CD4-positive, alpha-beta T cell treated with Interleukin-10 for 1 hour (primary cell): Measurements from ENCODE around the gene UBAC2.
A peak's percentile ranks its signal among the peaks of the same experiment; 100 is the strongest.

Experiments
- DNase-seq: peaks from one replicate; pipeline ENCODE4 v3.0.0-alpha.2; 2020

UBAC2 gene

DNA sequence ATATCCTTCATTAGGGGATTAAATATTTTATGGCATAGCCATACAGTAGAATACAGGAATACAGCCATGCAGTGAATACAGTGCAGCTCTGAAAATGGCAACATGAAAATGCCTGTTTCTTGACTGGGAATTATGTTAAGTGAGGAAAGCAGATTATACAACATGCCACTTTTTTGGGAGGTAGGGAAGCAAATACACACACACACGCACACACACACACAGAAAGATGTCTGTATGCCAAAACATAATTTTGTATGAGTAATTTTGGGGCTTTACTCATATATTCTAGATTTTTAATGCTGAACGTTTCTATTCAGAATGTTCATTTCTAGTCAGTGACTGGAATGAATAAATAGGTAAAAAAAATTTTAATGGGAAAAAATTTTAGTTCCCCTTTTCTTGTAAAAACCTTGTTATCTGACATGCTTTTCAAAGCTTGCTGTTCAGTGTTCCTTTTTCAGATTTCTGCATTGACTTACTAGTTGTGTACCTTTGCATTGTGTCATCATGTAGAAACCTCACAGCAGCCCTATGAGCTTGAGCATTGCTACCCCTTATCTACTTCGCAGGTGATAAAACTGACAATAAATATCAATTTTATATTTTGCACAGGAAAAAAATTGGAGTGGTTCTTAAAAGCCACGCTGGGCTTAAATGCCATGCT, 98.7 kb downstream of the UBAC2 start:
- no peak for DNase-seq

DNA sequence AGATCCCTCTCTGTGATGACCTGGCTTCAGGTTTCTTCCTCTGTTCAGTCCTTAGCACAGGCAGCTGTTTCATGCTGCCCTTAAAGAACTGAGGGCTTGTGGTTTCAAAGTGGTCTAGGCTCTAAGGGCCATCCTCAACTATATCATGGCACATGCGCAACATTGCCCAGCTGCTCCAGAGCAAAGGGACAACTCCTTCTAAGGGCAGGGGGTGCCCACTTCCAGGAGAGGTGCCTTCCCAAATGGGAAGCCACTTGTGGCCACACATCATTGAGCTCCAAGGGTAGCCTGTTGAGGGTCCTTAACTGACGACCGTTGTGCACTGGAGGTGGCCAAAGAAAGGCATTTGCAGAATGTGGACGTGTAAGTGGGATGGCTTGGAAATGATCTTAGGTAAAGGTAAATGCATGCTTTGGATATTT, 99.3 kb downstream of the UBAC2 start:
- DNase-seq: no peak

DNA sequence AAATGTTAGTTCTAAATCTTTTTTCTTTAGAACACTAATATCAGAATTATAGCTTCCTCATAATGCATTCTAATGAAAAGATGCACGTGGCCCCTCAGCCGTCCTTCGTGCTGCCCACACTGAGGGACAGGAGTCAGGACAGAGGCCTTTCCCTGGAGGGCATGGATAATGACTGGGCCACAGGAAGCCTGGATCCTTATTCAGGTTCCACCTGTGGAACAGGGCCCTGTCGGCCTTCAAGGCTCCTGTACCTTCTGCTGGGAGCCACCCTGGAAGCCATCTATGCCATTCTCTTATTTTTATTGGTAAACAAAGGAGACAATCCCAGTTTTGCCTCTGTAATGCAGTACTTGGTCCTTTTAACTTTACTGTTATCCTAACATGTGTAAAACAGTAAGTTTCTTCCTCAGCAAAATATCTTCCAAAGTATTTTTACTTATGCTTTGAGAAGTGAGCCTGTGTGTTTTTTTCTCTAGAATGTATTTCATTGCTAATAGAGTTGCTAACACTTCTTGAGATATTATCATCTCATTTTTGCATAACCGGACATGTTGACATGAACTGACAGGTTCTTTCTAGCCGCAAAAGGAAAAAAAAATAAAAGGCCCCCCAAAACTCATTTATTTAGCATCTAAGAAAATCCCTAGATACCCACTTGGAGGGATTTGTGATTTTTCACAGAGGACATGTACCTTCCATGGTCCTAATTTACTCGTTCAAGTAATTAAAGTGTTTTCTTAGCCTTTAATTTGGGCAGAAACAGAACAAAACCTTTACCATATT, 100.6 kb downstream of the UBAC2 start:
- DNase-seq: no peak

DNA sequence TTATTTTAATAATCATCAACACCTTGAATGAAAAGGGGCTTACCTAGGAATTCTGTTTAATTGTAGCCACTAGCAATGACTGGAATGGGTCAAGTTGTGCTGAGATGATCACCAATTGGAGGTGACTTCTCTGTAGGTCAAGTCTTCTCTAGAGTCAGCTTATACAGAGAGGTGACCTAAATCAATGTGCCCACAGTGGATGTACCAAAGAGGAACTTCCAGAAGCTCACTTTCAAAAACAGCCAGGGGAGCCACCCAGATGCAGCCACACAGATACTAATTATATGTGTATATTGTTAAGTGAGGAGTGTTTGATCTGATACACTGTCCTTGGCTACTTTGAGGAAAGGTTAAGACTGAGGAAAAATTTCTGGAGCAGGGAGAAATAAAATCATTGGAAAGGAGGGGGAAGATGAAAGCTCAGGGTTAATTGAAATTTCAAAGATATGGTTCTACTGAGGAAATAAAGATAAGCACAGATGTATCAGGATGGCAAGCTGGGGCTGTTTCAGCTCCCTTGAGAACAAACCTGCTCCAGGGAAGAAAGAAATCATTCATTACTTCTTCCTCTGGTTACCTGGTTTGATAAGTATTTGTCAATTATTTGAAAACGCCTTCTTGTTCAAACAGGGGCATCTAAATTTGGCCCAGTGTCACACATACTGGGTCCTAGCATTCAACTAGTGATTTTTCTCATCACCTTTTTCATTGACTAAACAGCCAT, 101.4 kb downstream of the UBAC2 start:
- no peak for DNase-seq

DNA sequence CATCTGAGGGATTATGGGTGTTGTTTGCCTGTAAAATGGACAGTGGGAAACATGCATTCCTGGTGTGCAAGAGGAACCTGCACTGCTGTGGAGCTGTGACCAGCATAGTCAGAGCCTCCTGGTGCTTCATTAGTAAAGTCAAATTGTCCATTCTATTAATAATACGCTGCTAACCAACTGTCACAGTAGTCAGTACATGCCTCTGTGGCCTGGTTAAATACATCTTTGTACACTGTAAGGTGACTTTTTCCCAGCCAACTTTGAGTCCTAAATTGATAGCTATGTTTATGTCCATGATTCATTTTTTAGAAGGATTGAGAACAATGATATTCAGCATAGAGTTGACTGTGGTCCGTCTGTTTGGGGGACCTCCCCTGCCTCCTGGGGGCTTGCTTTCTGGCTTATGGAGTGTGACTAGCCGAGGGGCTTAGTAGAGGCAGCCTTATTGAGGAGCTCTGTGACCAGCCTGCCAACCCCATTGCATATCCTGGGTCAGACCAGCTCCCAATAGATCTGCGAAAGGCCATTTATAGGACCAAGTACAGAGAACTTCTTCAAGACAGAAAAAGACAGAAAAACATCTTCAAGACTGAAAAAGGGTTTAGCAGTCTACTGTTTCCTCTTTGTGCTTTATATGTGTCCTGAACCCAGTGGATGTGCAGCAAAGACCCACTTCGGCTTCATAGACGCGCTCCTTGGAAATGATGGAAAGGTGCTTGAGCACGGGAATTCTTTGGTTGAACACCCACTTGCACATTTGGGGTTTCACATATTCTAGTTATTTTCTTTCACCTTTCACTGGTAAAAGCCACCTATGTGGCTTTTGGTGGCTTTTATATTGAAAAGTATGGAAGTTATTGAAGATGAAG, 102.2 kb downstream of the UBAC2 start:
- DNase-seq: no peak

DNA sequence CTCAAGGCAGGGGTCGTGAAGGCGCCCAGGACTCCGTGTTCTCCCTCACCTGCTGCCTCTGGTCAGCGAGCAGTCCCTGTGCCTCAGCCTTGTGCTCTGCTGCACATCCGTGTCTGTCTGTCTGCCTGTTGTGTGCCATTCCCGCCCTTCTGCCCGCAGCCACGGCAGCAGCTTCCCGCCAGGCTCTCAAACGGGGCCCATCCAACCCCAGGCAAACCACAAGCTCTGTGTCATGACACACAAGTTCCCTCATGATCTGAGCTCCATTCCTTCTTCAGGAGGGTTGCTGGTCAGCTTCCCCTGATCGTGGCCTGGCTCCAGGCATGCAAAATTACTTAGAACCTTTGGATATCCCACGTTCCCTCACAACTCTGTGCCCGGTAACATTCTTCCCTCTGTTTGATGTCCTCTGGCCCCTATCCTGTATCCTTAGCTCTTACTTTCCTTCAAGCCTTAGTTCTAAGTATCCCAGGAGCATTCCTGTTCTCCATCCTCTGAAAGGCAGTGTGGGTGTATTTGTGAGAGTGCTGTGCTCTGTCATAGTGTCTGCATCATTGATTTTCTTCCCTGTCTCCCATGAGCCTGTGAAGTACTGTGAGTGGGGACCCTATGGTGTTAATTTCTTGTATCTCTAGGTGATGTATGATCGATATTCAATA, 103.3 kb downstream of the UBAC2 start:
- peak; percentile 69 for DNase-seq

DNA sequence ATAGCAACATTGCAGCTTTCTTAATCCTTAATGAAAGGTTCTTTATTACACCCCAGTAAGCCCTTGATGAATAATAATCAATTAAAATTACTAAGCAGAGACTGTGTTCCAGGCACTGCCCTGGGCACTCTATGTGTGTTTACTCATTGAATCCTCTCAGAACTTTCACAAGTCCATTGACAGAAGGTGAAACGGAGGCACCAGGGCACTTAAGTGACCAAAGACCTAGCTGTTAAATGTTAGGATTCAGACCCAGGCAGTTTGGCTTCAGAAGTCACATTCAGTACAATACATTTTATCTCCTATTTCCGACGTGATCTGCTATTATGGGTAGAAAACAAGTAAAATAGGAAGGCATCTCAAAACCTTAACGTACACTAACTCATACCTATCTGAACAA, 103.9 kb downstream of the UBAC2 start:
- no peak for DNase-seq

DNA sequence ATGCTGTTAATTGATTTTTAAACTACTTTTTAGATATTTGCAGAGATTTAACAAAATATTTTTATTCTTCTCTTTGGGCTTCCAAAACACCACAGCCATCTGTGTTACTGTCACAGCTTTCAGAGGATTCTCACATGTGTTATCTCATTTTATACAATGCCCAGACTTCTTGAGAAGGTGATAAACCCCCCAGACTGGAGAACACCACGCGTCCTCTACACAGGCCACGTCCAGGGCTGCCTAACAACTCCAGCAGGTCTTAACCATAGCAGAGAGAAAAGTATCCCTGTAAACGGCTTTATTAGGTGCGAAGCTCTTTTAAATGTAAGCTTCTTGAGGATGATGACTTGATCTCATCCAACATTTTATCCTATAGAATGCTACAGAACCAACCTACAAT, 104.5 kb downstream of the UBAC2 start:
- DNase-seq: no peak

DNA sequence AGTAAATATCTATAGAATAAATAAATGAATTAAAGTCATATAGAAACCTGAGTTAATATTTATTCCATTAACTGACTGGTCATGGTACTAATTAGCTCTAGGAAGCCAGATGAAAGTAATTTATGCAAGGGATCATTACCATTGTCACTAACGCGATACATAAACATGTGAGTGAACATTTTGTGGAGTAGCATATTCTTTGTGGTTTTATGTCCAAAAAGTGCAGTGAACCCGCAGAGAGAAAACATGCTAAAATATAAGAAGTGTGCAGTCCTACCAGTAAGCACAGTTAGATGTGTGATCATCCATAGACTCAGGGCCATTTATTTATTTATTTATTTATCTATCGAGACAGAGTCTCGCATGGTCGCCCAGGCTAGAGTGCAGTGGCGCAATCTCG, 104.9 kb downstream of the UBAC2 start:
- DNase-seq: no peak

DNA sequence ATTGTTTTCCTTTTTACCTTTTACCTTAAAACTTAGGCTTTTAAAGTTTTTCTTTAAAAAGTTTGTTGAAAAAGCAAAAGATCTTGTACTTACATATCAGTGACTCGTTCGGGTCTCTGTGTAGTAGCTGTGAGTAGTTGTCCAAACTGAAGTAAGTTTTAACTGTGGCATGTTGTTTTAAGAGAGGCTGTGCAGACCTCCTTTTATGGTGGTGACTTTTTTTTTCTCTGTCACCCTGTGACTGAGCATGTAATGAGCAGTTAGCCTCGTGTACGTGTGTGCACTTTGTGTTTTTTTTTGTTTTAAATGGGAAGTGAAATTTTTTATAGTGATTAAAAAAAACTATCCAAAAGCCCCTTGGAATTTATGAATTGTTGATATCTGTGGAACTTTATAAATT, 106.6 kb downstream of the UBAC2 start, which contains the start of gene GPR183:
GPR183 (minus strand) TSS at position 153 of the 400 bp plus-strand sequence. CDS start 11,254 bp downstream, outside the sequence.
- peak; percentile 84 for DNase-seq

DNA sequence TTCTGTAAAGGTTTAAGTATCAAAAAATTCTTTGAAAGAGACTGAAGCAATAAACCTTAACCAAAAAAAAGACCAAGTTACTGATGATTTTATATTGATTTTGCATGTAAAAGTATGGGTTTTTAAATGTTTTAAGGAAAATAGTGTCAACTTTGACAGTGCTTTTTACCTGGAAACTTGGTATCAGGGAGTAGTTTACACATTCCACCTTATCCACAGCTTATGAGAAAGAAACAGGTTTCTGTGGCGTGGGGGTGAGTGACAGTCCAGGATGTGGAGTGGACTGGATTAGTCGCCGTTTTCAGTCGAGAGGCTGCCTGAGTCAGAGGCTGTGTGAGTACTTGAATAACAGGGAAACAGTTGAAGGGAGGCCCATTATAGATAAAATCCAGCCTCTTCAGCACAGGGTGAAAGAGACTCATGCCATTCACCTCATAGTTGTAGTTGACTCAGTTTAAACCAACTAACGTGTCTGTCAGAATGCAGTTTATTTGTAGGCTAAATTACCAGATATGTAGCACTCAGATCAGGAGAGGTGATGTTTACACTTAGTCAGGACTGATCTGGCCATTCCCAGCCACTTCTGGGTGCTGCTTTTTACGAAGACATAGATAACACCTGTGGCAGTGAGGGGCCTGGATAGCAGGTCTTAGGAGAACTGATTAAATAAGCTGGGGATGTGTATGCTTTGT, 107.1 kb downstream of the UBAC2 start:
- no peak for DNase-seq

DNA sequence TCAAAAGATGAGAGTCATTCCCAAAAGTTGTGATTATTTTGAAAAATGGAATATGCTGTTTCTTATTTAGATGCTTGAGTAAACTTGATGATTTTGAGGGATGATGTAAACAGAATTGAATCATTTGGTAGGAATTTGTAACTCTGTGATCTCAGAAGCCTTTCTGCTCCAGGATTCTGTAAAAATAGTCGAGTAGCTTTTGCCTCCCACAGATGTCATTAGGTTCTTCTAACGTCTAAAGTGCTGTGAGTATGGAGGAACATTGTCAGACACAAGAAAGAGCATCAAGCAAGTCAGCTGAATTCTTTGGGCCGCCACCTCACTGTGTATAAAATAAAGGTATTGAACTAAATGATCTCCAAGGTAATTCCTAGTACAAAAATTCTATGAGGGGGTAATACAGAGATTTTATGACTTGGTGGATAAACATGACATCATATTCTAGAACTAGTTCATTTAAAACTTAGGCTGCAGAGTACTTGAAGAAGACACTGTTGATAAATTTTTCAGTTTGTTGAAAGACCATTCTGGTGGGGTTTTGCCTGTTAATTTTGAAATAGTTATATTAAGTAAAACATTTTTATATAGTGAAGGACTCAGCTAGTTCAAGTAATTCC, 107.9 kb downstream of the UBAC2 start:
- no peak for DNase-seq

DNA sequence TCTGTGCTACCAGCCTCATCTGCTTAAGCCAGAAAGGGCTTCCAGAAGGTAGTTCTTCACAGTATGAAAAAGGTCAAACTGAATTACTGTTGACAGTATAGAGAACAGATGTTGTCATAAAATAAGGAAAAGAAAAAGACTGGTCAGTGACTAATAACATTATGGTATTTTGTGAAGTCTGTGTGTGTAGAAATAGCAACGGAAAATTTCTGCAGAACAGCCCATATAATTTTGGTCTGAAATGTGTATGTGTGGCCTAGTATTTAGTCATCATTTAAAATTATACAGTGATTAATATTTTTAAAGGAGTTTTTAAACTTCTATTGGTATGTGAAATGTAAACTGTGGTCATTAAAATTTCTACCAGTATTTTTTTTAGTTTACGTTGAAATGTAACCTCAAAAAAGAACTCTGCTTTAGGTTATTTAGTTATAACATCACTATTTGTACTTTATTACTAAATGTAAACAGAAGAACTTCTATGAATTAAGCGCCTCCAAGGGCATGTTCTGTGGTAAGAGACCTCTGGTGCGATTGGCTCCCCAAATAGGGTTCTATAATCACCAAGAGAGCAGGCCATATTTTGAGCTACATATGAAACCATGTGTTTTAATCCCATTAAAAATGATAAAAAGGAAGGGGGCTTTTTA, 109.9 kb downstream of the UBAC2 start:
- no peak for DNase-seq

DNA sequence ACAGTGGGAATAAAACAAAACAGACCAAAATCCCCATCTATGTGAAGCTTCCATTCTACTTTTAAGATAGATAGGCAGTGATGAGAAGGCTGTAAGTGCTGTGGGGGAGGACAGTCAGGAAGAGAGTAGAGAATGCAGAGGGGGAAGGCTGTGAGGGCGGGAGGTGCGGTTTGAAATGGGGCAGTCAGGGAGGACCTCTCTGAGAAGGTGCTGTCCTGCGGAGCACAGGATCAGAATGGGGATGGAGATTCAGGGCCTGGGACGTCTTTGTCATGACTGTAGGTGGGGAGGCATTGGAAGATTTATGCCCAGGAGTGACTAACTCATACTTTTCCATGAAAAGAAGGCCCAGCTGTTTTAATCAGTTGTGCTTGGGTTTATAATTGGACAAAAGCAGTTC, 110.5 kb downstream of the UBAC2 start:
- DNase-seq: peak; percentile 41

DNA sequence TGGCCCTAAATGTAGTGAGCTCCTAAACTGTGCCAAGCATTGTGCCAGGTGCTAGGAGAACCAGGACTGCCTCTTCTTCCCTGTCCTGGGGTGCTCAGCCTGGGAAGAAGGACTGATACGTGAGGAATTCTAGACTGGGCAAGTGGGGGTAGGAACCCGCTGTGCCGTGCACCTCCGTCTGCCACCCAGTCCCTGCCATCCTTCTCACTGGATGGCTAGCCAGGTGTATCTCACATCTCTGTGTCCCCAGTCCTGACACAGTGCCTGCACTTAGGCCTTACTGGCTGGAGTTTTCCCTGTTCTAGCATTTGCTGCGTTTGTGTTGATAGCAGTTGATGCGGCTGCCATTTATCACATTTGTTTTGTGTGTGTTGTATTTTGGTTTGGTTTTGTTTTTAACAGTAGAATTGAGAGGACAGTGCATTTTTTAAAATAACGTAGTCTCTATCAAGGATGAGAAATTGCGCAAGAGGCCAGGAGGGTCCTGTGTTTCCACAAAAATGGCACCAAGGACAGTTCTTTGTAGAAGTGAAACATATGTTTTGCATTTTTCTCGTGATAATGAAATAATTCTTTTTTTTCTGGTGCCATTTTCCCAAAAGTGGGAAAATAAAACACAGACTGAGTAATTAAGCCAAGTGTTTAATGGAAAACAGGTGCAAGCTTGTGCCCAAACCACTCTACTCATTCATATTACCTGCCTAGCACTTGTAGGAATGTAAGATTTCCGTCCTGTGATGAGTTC, 111.3 kb downstream of the UBAC2 start:
- no peak for DNase-seq

DNA sequence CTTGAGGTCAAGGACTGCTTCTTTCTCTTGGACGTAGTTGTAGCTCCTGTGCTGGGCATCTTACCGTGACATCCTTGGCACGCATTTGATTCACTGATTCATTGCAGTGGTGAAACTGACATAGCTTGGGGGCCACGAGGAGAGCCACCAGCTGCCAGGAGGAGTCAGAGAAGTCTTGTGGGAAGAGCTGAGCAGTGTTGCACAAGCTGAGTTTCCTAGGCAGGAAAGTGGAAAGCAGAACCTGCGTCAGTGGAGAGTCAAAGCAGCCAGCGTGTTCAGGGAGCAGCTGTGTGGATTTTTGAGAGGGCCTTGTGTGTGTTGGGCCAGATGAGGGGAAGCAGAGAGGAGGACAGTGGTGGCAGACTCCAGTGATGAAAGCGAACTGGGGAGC, 111.8 kb downstream of the UBAC2 start:
- DNase-seq: peak; percentile 34

DNA sequence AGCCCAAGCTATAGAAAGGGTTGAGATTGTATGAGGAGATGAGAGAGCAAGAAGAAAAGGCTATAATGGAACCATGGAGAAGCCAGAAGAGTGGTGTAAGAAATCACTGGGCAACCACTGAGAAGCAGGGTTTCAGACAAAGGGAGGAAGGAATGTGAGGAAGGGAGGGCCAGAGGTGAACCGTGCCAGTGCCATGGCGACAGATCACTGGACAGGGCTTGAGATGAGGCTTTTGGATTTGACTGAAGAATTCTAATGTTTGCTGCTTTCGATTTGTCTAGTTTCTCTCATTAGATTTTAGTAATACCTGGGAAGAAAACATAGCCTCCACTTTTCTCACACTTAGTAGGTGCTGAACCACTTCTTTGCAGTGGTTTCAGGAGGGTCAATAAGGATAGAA, 112.8 kb downstream of the UBAC2 start:
- DNase-seq: peak; percentile 19

DNA sequence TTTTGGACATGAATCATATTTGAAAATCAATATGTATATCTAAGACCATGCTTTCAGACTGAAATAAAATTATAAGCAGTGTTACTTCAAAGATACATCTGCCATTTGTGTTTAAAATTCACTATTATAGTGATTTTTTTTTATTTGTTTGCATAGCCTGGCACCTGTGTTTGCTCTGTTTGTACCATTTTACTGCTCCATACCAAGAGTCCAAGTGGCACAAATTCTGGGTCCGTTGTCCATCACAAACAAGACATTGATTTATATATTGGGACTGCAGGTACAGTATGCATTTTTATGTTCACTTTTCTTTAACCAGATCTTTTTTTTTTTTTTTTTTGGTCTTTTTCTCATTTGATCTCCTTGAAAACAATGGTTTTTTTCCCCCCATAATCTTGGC, 113.3 kb downstream of the UBAC2 start:
- no peak for DNase-seq

DNA sequence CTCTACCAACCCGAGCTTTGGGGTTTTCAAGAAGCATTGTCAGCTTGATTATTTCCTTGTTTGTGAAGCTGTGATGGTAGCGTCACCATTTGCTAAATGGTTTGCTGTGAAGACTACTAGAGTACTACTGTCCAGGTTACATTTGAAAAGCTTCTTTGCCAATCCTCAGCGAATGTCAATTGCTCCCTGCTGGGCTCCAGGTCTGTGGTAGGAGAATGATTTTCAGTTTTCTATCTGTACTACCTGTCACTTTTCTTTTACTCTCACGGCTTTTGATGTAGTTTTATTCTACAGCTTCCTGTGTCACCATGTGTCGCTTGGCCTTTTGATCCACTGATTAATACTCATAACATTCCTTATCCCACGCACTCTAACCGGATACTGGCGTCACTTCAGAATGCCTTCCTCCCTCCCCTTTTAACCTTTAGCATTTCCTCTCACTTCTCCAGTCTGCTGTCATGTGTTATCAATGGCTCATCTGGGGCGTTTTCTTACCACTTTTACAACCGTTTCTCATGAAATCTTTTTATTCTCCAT, 114.1 kb downstream of the UBAC2 start:
- DNase-seq: peak; percentile 83

DNA sequence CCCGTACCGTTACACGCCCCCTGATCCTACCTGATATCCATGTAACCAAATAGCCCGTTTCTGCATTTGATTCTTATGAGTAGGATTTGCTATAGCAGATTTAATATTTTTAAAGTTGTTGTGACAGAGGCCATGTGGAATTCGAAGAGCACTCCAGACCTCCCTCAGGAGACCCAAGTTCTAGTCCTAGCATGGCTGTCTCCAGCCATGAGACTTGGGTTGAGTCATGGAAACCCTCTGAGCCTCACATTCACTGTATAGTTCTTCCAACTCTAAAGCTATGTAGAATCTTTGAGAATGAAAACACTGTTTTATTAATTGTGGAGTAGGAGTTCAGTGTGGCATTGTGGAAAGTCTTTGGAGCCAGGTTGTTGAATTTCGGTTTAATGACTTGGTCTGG, 114.5 kb downstream of the UBAC2 start:
- DNase-seq: no peak
